WTC11 (cell line): ENCODE measurements around the gene DCAF15. TPM values are rescaled to one million over a fixed set of nuclear protein-coding genes. Genes with fewer than 3 reads are reported as not detected.
A peak's percentile ranks its signal among the peaks of the same experiment; 100 is the strongest.

Source experiments
- AR ChIP-seq: fragments of 250-450 bp; sonication (Bioruptor Pico); IDR thresholded peaks from 2 replicates; pipeline ENCODE4 v1.9.0; 2021; ENCODE audit warnings: mild to moderate bottlenecking
- ARID4B ChIP-seq: sonication (generic); formaldehyde crosslinking; IDR thresholded peaks from 2 replicates; pipeline ENCODE4 v1.8.0; 2023; ENCODE audit warnings: missing genetic modification reagents, mild to moderate bottlenecking, borderline replicate concordance
- CTCF ChIP-seq: fragments of 200-600 bp; IDR thresholded peaks from 2 replicates; pipeline ENCODE4 v1.8.0; 2022; ENCODE audit warnings: antibody characterized with exemption
- ERG ChIP-seq: fragments of 250-450 bp; sonication (Bioruptor Pico); IDR thresholded peaks from 2 replicates; pipeline ENCODE4 v1.8.0; 2021; ENCODE audit warnings: mild to moderate bottlenecking
- FOXK1 ChIP-seq: sonication (generic); formaldehyde crosslinking; IDR thresholded peaks from 2 replicates; pipeline ENCODE4 v1.8.0; 2022; ENCODE audit warnings: mild to moderate bottlenecking, moderate library complexity, missing genetic modification reagents
- GTF2I ChIP-seq: fragments of 250-450 bp; sonication (Bioruptor Pico); conservative IDR thresholded peaks from 2 replicates; pipeline ENCODE4 v1.4.0; 2021; ENCODE audit warnings: mild to moderate bottlenecking
- IRF2 ChIP-seq: sonication (generic); formaldehyde crosslinking; IDR thresholded peaks from 2 replicates; pipeline ENCODE4 v1.8.0; 2022; ENCODE audit warnings: low read depth, missing genetic modification reagents, borderline replicate concordance
- NFYB ChIP-seq: sonication (generic); formaldehyde crosslinking; conservative IDR thresholded peaks from 2 replicates; pipeline ENCODE4 v1.8.0; 2022; ENCODE audit warnings: low read depth, missing genetic modification reagents
- NR1H2 ChIP-seq: sonication (generic); formaldehyde crosslinking; IDR thresholded peaks from 2 replicates; pipeline ENCODE4 v1.9.0; 2021; ENCODE audit warnings: mild to moderate bottlenecking, moderate library complexity, missing genetic modification reagents
- PRRX2 ChIP-seq: fragments of 250-450 bp; sonication (Bioruptor Pico); IDR thresholded peaks from 2 replicates; pipeline ENCODE4 v1.8.0; 2021; ENCODE audit warnings: mild to moderate bottlenecking
- SOX15 ChIP-seq: fragments of 250-450 bp; sonication (Bioruptor Pico); IDR thresholded peaks from 2 replicates; pipeline ENCODE4 v1.9.0; 2021; ENCODE audit warnings: mild to moderate bottlenecking
- USF2 ChIP-seq: sonication (generic); formaldehyde crosslinking; IDR thresholded peaks from 2 replicates; pipeline ENCODE4 v1.8.1; 2023; ENCODE audit warnings: mild to moderate bottlenecking, missing genetic modification reagents, moderate library complexity
- ZNF263 ChIP-seq: sonication (generic); formaldehyde crosslinking; IDR thresholded peaks from 2 replicates; pipeline ENCODE4 v1.8.1; 2022; ENCODE audit warnings: low read depth, mild to moderate bottlenecking, moderate library complexity, missing genetic modification reagents
- ZNF425 ChIP-seq: fragments of 250-450 bp; sonication (Bioruptor Pico); conservative IDR thresholded peaks from 2 replicates; pipeline ENCODE4 v1.9.0; 2021; ENCODE audit warnings: mild to moderate bottlenecking
- ZNF671 ChIP-seq: fragments of 250-450 bp; sonication (Bioruptor Pico); IDR thresholded peaks from 2 replicates; pipeline ENCODE4 v1.8.0; 2021; ENCODE audit warnings: mild to moderate bottlenecking
- total RNA-seq: library from RNA; stranded (reverse); gene quantifications from 3 replicates; pipeline ENCODE4 v1.2.3, GENCODE V29; 2021

The DCAF15 gene
- total RNA-seq, 1 experiment from 2014 or later = 82.9 TPM

GRCh38 chr19:13952154-13952930 lies at the start of gene DCAF15 (continued):
- TF ChIP-seq ZNF425 (CRISPR knock-in tag) (no peak), ZNF671 (no peak), IRF2 (CRISPR knock-in tag) (no peak), ZNF263 (peak; percentile 69; the same call in 1 of the 2 replicates), AR (CRISPR knock-in tag) (no peak), CTCF (no peak), PRRX2 (CRISPR knock-in tag) (no peak), FOXK1 (CRISPR knock-in tag) (0 out of 2 replicates have a peak, but pooled peaks have one; percentile 37), SOX15 (CRISPR knock-in tag) (no peak), NR1H2 (no peak), GTF2I (no peak), ERG (CRISPR knock-in tag) (no peak), ARID4B (CRISPR knock-in tag) (no peak; the same call in 1 of the 2 replicates), NFYB (CRISPR knock-in tag) (peak; percentile 96), USF2 (CRISPR knock-in tag) (no peak)
- TF ChIP-seq, all 79 proteins: peak for 9
